Naive B cell (primary cell): ENCODE measurements around the gene UBL7. TPM values are rescaled to one million over a fixed set of nuclear protein-coding genes. Genes with fewer than 3 reads are reported as not detected.

Source experiments
- ATAC-seq, 2 donors: fragments of 150-1000 bp; cut with Tn5 transposase; 2 replicates each; pipeline ENCODE4 v1.10.0; 2021; ENCODE audit warnings: low read depth in 2 of 2, mild to moderate bottlenecking in 2 of 2, moderate library complexity in 2 of 2
- DNase-seq: peaks from one replicate; pipeline ENCODE4 v3.0.0; 2022
- H3K27ac Mint-ChIP-seq, 6 donors: one replicate each; pipeline ENCODE4 v1.8.0; 2020 to 2022; ENCODE audit warnings: mild to moderate bottlenecking in 6 of 6, mixed read lengths in 6 of 6, moderate library complexity in 5 of 6, inconsistent platforms in 2 of 6
- H3K27me3 Mint-ChIP-seq, 3 donors: one replicate each; pipeline ENCODE4 v1.8.0; 2021 to 2022; ENCODE audit warnings: mixed read lengths in 3 of 3, mild to moderate bottlenecking in 1 of 3
- H3K36me3 Mint-ChIP-seq, 2 donors: one replicate each; pipeline ENCODE4 v1.8.0; 2020 to 2022; ENCODE audit warnings: mixed read lengths in 2 of 2, inconsistent platforms in 1 of 2, mild to moderate bottlenecking in 1 of 2
- H3K4me1 Mint-ChIP-seq, 3 donors: one replicate each; pipeline ENCODE4 v1.8.0; 2020 to 2022; ENCODE audit warnings: mixed read lengths in 3 of 3, inconsistent platforms in 1 of 3, mild to moderate bottlenecking in 1 of 3, moderate library complexity in 1 of 3
- H3K4me3 Mint-ChIP-seq, 8 donors: one replicate each; pipeline ENCODE4 v1.8.0; 2020 to 2022; ENCODE audit warnings: mild to moderate bottlenecking in 8 of 8, mixed read lengths in 8 of 8, moderate library complexity in 8 of 8, inconsistent platforms in 2 of 8
- H3K9me3 Mint-ChIP-seq, 7 donors: one replicate each; pipeline ENCODE4 v1.8.0; 2020 to 2022; ENCODE audit warnings: mixed read lengths in 7 of 7, mild to moderate bottlenecking in 5 of 7, inconsistent platforms in 2 of 7, moderate library complexity in 1 of 7
- polyA plus RNA-seq, 6 donors: library from polyadenylated mRNA; unstranded; fragments of 300-500 nt; fragmentation: Illumina TruSeq; gene quantifications; one replicate each; pipeline ENCODE4 v1.2.3, GENCODE V29; 2021; ENCODE audit warnings: low read depth in 6 of 6

The UBL7 gene
- polyA plus RNA-seq, 6 donors from 2014 or later, result 113 to 143 (median 134) TPM

- Mint-ChIP-seq H3K36me3 (peaks cover 16 to 22% of the 10 kb centered on the region in 2 donors), H3K4me3 (no peak overlapping the region), H3K27me3 (no peaks in the 10 kb centered on the region), H3K4me1 (peaks cover 7 to 12% (median 11%) of the 10 kb centered on the region in 3 donors), H3K9me3 (no peaks in the 10 kb centered on the region), H3K27ac (peak overlapping the region in 2 of 6 donors; percentile 28 to 62)
- ATAC-seq, result no peak
- DNase-seq, result no peak
These were observed 17.7 kb downstream of the UBL7 start for GRCh38 chr15:74443100-74443909.

- H3K9me3 Mint-ChIP-seq, result no peaks in the 10 kb centered on the region
- peak overlapping the region in 2 of 6 donors; percentile 72 to 89 for H3K27ac Mint-ChIP-seq
- no peaks in the 10 kb centered on the region for H3K27me3 Mint-ChIP-seq
- DNase-seq (no peak), ATAC-seq (no peak)
- H3K4me1 Mint-ChIP-seq, result peaks cover 11 to 13% (median 13%) of the 10 kb centered on the region in 3 donors
- H3K36me3 Mint-ChIP-seq, result peaks cover 15 to 16% of the 10 kb centered on the region in 2 donors
- no peak overlapping the region for H3K4me3 Mint-ChIP-seq
These were observed 18.4 kb downstream of the UBL7 start for GRCh38 chr15:74442604-74443003.

- Mint-ChIP-seq H3K4me1 (peaks cover 13% of the 10 kb centered on the region in 3 donors), H3K9me3 (no peaks in the 10 kb centered on the region), H3K27ac (peak overlapping the region in 2 of 6 donors; percentile 27 to 89), H3K27me3 (no peaks in the 10 kb centered on the region), H3K4me3 (peak overlapping the region in 1 of 8 donors; percentile 69), H3K36me3 (peaks cover 14 to 16% of the 10 kb centered on the region in 2 donors)
- ATAC-seq (no peak), DNase-seq (no peak)
These were observed 18.9 kb downstream of the UBL7 start for GRCh38 chr15:74442063-74442462.

- Mint-ChIP-seq H3K9me3 (no peaks in the 10 kb centered on the region), H3K4me3 (no peak overlapping the region), H3K27ac (no peak overlapping the region), H3K4me1 (peaks cover 13 to 16% (median 13%) of the 10 kb centered on the region in 3 donors), H3K27me3 (no peaks in the 10 kb centered on the region), H3K36me3 (peaks cover 10 to 14% of the 10 kb centered on the region in 2 donors)
- ATAC-seq (no peak), DNase-seq (no peak)
These were observed 19.6 kb downstream of the UBL7 start for GRCh38 chr15:74441248-74441941.

GRCh38 chr15:74438721-74439316, 22.1 kb downstream of the UBL7 start:
- Mint-ChIP-seq H3K9me3 (no peaks in the 10 kb centered on the region), H3K27ac (peak overlapping the region in 5 of 6 donors; percentile 23 to 97 (median 62)), H3K36me3 (no peaks in the 10 kb centered on the region), H3K27me3 (no peaks in the 10 kb centered on the region), H3K4me3 (peak overlapping the region in 1 of 8 donors; percentile 23), H3K4me1 (peaks cover 34 to 41% (median 37%) of the 10 kb centered on the region in 3 donors)
- DNase-seq (peak; percentile 73), ATAC-seq (peak; percentile 47 to 62)

- H3K27ac Mint-ChIP-seq, result peak overlapping the region in 5 of 6 donors; percentile 23 to 97 (median 62)
- ATAC-seq (no peak), DNase-seq (no peak)
- no peaks in the 10 kb centered on the region for H3K27me3 Mint-ChIP-seq
- H3K4me1 Mint-ChIP-seq, result peaks cover 33 to 41% (median 37%) of the 10 kb centered on the region in 3 donors
- no peaks in the 10 kb centered on the region for H3K9me3 Mint-ChIP-seq
- H3K36me3 Mint-ChIP-seq, result no peaks in the 10 kb centered on the region
- H3K4me3 Mint-ChIP-seq, result peak overlapping the region in 2 of 8 donors; percentile 23 to 44
These were observed 22.8 kb downstream of the UBL7 start for GRCh38 chr15:74438206-74438605.

- H3K27ac Mint-ChIP-seq, result peak overlapping the region; percentile 88 to 98 (median 97)
- no peak for DNase-seq
- H3K4me3 Mint-ChIP-seq, result peak overlapping the region; percentile 55 to 91 (median 82)
- no peaks in the 10 kb centered on the region for H3K36me3 Mint-ChIP-seq
- H3K4me1 Mint-ChIP-seq, result peaks cover 61 to 73% (median 67%) of the 10 kb centered on the region in 3 donors
- no peaks in the 10 kb centered on the region for H3K9me3 Mint-ChIP-seq
- H3K27me3 Mint-ChIP-seq, result no peaks in the 10 kb centered on the region
- no peak for ATAC-seq
These were observed 26.5 kb downstream of the UBL7 start for GRCh38 chr15:74434263-74435136.

- Mint-ChIP-seq H3K27ac (peak within 1 kb of the TSS; percentile 88 to 98 (median 97)), H3K27me3 (no peaks in the 10 kb centered on the region), H3K36me3 (no peaks in the 10 kb centered on the region), H3K4me3 (peak within 1 kb of the TSS; percentile 81 to 92 (median 88)), H3K4me1 (peaks cover 65 to 78% (median 72%) of the 10 kb centered on the region in 3 donors), H3K9me3 (no peaks in the 10 kb centered on the region)
- ATAC-seq (peak; percentile 71 to 72), DNase-seq (peak; percentile 84)
These were observed 27.2 kb downstream of the UBL7 start, which contains the start of gene SEMA7A for GRCh38 chr15:74433592-74434262. TSS of gene SEMA7A (minus strand) at chr15:74433958. CDS start at chr15:74433918, 40 bp downstream.

- no peaks in the 10 kb centered on the region for H3K9me3 Mint-ChIP-seq
- peak overlapping the region in 3 of 6 donors; percentile 44 to 97 (median 96) for H3K27ac Mint-ChIP-seq
- ATAC-seq, result no peak
These were observed 27.9 kb downstream of the UBL7 start for GRCh38 chr15:74432968-74433591.

GRCh38 chr15:74432271-74432967, 28.5 kb downstream of the UBL7 start:
- no peaks in the 10 kb centered on the region for H3K27me3 Mint-ChIP-seq
- H3K4me3 Mint-ChIP-seq, result peak overlapping the region; percentile 81 to 92 (median 86)
- DNase-seq (no peak), ATAC-seq (no peak)
- H3K4me1 Mint-ChIP-seq, result peaks cover 73 to 82% (median 79%) of the 10 kb centered on the region in 3 donors
- no peaks in the 10 kb centered on the region for H3K36me3 Mint-ChIP-seq
- peak overlapping the region; percentile 44 to 94 (median 78) for H3K27ac Mint-ChIP-seq
- no peaks in the 10 kb centered on the region for H3K9me3 Mint-ChIP-seq

More at GRCh38 chr15:74432968-74433591, 27.9 kb downstream of the UBL7 start:
- Mint-ChIP-seq H3K4me1 (peaks cover 66 to 79% (median 72%) of the 10 kb centered on the region in 3 donors), H3K27me3 (no peaks in the 10 kb centered on the region), H3K4me3 (peak overlapping the region; percentile 81 to 92 (median 86)), H3K36me3 (no peaks in the 10 kb centered on the region)
- DNase-seq, result peak; percentile 23

- peak; percentile 37 for DNase-seq
- peak overlapping the region in 5 of 6 donors; percentile 45 to 94 (median 89) for H3K27ac Mint-ChIP-seq
These were observed 29.3 kb downstream of the UBL7 start for GRCh38 chr15:74431645-74432044.

More at GRCh38 chr15:74431645-74432044, 29.3 kb downstream of the UBL7 start:
- H3K9me3 Mint-ChIP-seq, result no peaks in the 10 kb centered on the region
- H3K4me1 Mint-ChIP-seq, result peaks cover 79 to 87% (median 85%) of the 10 kb centered on the region in 3 donors
- ATAC-seq, result no peak
- H3K4me3 Mint-ChIP-seq, result peak overlapping the region; percentile 81 to 92 (median 86)
- peaks cover 0 to 6% of the 10 kb centered on the region in 2 donors for H3K36me3 Mint-ChIP-seq
- no peaks in the 10 kb centered on the region for H3K27me3 Mint-ChIP-seq
